ENCODE results near the gene VSTM5. TPM values are rescaled to one million over a fixed set of nuclear protein-coding genes. Genes with fewer than 3 reads are reported as not detected.
"Not testable (repeated sequence)": the region's sequence is repeated elsewhere in the genome, so short reads cannot be mapped to it uniquely, and the experiment has no call there.

The VSTM5 gene
- total RNA-seq, 1 donor from 2014 or later: not detected

DNA sequence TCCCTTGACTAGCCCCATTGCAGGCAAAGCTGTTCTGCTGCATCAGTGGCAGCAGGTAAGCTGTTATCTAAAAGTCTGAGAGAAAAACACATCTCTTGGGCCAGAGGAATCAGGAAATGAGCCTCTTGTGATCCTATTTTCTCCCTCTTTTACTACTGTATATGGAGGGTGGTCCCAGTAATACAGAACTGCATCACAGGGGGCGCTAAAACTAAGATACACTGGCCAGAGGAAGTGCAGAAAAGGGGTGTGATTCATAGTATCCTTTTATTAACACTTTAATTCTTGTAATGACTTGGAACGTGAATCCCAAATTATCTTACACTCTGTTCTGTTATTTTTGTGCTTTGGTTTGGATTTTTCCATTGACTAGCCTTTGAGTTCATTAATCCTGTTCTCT, 75.1 kb downstream of the VSTM5 start:
- TF ChIP-seq, protein P1, sequence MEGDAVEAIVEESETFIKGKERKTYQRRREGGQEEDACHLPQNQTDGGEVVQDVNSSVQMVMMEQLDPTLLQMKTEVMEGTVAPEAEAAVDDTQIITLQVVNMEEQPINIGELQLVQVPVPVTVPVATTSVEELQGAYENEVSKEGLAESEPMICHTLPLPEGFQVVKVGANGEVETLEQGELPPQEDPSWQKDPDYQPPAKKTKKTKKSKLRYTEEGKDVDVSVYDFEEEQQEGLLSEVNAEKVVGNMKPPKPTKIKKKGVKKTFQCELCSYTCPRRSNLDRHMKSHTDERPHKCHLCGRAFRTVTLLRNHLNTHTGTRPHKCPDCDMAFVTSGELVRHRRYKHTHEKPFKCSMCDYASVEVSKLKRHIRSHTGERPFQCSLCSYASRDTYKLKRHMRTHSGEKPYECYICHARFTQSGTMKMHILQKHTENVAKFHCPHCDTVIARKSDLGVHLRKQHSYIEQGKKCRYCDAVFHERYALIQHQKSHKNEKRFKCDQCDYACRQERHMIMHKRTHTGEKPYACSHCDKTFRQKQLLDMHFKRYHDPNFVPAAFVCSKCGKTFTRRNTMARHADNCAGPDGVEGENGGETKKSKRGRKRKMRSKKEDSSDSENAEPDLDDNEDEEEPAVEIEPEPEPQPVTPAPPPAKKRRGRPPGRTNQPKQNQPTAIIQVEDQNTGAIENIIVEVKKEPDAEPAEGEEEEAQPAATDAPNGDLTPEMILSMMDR (IDR thresholded peaks at IDR 0.05; ENCODE audit: borderline replicate concordance): no peak
- intact Hi-C loops (cut with micrococcal nuclease): no loop called here

DNA sequence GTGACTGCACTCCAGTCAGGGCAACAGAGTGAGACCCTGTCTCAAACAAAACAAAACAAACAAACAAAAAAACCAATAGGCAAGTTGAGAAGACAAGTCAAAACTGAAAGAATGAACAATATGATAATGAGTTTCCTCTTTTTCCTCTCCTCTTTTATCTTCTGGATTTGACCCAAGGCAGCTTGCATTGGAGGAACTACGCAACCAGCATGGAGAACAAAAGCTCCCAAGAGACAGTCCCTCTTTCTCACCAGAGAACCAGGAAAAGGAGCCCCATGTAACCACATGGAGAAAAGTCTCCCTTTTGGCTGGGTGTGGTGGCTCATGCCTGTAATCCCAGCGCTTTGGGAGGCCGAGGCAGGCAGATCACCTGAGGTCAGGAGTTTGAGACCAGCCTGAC, 75.9 kb downstream of the VSTM5 start:
- H3K4me1 ChIP-seq; H3K27me3 ChIP-seq (ENCODE audit: low read depth); H3K4me3 ChIP-seq; H3K27ac ChIP-seq (replicated peaks); DNase-seq; intact Hi-C loops (cut with micrococcal nuclease); H3K36me3 ChIP-seq; H3K9me3 ChIP-seq (replicated peaks): not testable (repeated sequence)

More for the DNA sequence above, 75.1 kb downstream of the VSTM5 start:
- H3K4me3 ChIP-seq: no peak overlapping the region
- H3K4me1 ChIP-seq: no peaks in the 10 kb centered on the region
- no peak overlapping the region for H3K27ac ChIP-seq (replicated peaks)
- H3K9me3 ChIP-seq (replicated peaks): no peaks in the 10 kb centered on the region
- DNase-seq: no peak
- no peaks in the 10 kb centered on the region for H3K36me3 ChIP-seq
- no peaks in the 10 kb centered on the region for H3K27me3 ChIP-seq (ENCODE audit: low read depth)

DNA sequence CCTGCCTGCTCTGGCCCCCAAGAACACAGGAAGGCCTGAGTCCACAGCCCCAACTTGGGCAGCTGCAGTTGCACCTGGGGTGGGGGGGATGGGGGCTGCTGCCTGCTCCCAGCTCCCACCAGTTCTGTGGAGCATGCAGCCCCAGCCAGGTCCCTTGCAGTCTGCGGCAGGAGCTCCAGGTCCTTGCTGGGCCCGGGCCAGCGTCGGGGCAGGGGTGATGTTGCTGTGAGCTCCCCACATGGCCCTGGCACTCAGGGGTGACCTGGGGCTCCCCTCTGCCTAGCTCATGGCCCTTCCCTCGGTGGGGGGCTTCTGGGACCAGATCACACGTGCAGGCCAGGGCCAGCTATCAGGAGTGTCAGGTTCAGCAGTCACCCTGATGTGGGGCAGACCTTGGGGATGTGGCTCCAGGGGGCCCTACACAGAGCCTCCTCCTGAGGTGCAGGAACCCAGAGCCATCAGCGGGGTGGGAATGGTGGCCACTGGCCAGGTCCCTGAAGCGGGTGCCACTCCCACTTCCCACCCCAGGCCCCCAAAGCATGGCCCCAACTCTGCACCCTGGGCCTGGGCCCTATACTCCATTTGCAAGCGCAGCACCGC, 76.7 kb downstream of the VSTM5 start:
- no peaks in the 10 kb centered on the region for H3K27me3 ChIP-seq (ENCODE audit: low read depth)
- intact Hi-C loops (cut with micrococcal nuclease): no loop called here
- H3K4me3 ChIP-seq: no peak overlapping the region
- H3K27ac ChIP-seq (replicated peaks): no peak overlapping the region
- H3K4me1 ChIP-seq: no peaks in the 10 kb centered on the region
- TF ChIP-seq, protein P1 (IDR thresholded peaks at IDR 0.05; ENCODE audit: borderline replicate concordance): no peak
- H3K9me3 ChIP-seq (replicated peaks): no peaks in the 10 kb centered on the region
- no peak for DNase-seq
- no peaks in the 10 kb centered on the region for H3K36me3 ChIP-seq

DNA sequence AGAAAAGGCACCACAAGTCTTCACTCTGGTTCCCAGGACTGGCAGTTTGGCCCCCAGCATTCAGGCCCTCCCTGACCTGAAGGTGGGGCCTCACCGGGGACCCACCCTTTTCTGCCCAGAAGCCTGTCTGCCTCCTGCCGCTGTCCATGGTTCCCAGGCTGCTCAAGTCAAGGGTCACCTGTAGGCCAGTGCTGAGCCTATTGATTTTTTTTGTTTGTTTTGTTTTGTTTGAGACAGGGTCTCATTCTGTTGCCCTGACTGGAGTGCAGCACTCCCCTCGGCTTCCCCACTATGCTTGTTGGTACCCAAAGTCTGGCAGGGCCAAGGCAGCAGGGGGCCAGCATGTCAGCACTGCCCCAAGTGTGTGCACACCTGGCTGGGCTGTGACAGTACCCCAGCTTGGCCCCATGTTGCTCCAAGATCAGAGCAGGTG, 77.4 kb downstream of the VSTM5 start:
- TF ChIP-seq, protein P1 (IDR thresholded peaks at IDR 0.05; ENCODE audit: borderline replicate concordance): no peak
- no peak overlapping the region for H3K4me3 ChIP-seq
- no peak for DNase-seq
- H3K9me3 ChIP-seq (replicated peaks): no peaks in the 10 kb centered on the region
- no peaks in the 10 kb centered on the region for H3K36me3 ChIP-seq
- no peaks in the 10 kb centered on the region for H3K4me1 ChIP-seq
- H3K27ac ChIP-seq (replicated peaks): no peak overlapping the region
- intact Hi-C loops (cut with micrococcal nuclease): no loop called here
- no peaks in the 10 kb centered on the region for H3K27me3 ChIP-seq (ENCODE audit: low read depth)

DNA sequence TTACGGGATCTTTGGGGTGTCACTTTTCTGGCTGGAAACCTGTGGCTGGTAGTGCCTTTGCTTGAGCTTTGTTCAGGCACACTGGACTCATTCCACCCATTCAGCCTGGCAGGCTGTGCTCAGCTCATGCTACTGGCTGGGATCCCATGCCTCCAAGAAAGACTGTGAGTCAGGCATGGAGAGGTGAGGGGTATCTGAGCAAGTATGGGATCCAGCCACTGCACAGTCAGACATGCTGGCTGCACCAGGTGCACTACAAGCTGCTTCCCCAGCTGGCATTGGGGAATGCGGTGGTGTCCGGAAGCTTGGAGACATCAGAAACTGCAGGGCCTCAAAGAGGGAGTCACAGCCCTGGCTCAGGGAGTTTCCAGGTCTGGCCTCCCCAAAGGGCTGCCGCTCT, 78.3 kb downstream of the VSTM5 start:
- intact Hi-C loops (cut with micrococcal nuclease): no loop called here

DNA sequence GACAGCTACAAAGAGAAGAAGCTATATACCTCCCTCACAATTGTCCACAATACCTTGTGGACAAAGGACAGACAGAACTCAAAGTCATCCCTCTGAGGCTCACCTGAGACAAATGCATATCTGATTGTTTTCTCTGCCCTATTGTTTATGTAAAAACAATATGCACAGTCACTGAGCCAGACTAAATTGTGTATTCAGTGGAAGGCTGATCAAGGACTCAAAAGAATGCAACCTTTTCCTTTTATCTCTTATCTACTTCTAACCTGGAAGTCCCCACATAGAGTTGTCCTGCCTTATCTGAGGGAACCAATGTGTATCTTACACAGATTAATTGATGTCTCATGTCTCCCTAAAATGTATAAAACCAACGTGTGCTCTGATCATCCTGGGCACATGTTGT, 80.3 kb downstream of the VSTM5 start:
- no peak overlapping the region for H3K27ac ChIP-seq (replicated peaks)
- H3K4me3 ChIP-seq: no peak overlapping the region
- no peaks in the 10 kb centered on the region for H3K9me3 ChIP-seq (replicated peaks)
- H3K36me3 ChIP-seq: peaks cover 5% of the 10 kb centered on the region
- H3K4me1 ChIP-seq: no peaks in the 10 kb centered on the region
- DNase-seq: no peak
- TF ChIP-seq, protein P1 (IDR thresholded peaks at IDR 0.05; ENCODE audit: borderline replicate concordance): no peak
- no peaks in the 10 kb centered on the region for H3K27me3 ChIP-seq (ENCODE audit: low read depth)
- intact Hi-C loops (cut with micrococcal nuclease): no loop called here

More for the DNA sequence above, 78.3 kb downstream of the VSTM5 start:
- no peaks in the 10 kb centered on the region for H3K4me1 ChIP-seq
- H3K27ac ChIP-seq (replicated peaks): no peak overlapping the region
- no peak for DNase-seq
- no peaks in the 10 kb centered on the region for H3K27me3 ChIP-seq (ENCODE audit: low read depth)
- no peak overlapping the region for H3K4me3 ChIP-seq
- H3K9me3 ChIP-seq (replicated peaks): no peaks in the 10 kb centered on the region
- H3K36me3 ChIP-seq: no peaks in the 10 kb centered on the region
- TF ChIP-seq, protein P1 (IDR thresholded peaks at IDR 0.05; ENCODE audit: borderline replicate concordance): no peak

Other genes with a start within 250 kb of the VSTM5 start
- 5.4 TPM for gene CEP295, start 188.9 kb downstream of the VSTM5 start, total RNA-seq
- 32.6 TPM for gene TAF1D, start 109.1 kb downstream of the VSTM5 start, total RNA-seq
- gene C11orf54, start 108.9 kb downstream of the VSTM5 start, total RNA-seq: 35.4 TPM
- gene MED17, start 66.3 kb downstream of the VSTM5 start, total RNA-seq: 21.0 TPM
- not detected for gene HEPHL1, start 170.7 kb upstream of the VSTM5 start, total RNA-seq

Measured in left ventricle myocardium inferior (tissue), 1 donor.